IMR-90 (cell line): Measurements from ENCODE around the gene NACC2. TPM values are rescaled to one million over a fixed set of nuclear protein-coding genes. Genes with fewer than 3 reads are reported as not detected.

Experiments
- ATAC-seq: fragments of 200-7000 bp; cut with Tn5 transposase; 2 replicates; pipeline ENCODE4 v1.9.1; 2020; ENCODE audit warnings: low read depth, mild to moderate bottlenecking, moderate library complexity
- BruUV-seq: library from RNA; stranded (reverse); fragments of 400-500 nt; replicated peaks from 2 replicates; lab custom pipeline; 2021; lab: Mats Ljungman, UMichigan
- CTCF ChIA-PET: fragments of 300-600 bp; formaldehyde crosslinking; extraction: SDS; loops from one replicate; lab custom pipeline; 2021; ENCODE audit warnings: antibody characterized with exemption; lab: Yijun Ruan, JAX
- POLR2A ChIA-PET: fragments of 300-600 bp; sonication (Branson Sonifier 250); formaldehyde crosslinking; loops from one replicate; lab custom pipeline; 2022; ENCODE audit warnings: antibody characterized with exemption; ENCODE audit not compliant: unreplicated experiment; lab: Charles Lee
- DNase-seq: peaks from one replicate; pipeline ENCODE4 v3.0.0; 2013
- H2AFZ ChIP-seq: replicated peaks from 2 replicates; pipeline ENCODE3; 2013; ENCODE audit warnings: low read length, mild to moderate bottlenecking; ENCODE audit not compliant: poor library complexity
- H2AK5ac ChIP-seq: 2 replicates; pipeline ENCODE4 v1.6.1; 2013; ENCODE audit warnings: low read depth, low read length, inconsistent platforms
- H2AK9ac ChIP-seq: replicated peaks from 2 replicates; pipeline ENCODE3; 2013; ENCODE audit warnings: mild to moderate bottlenecking, low read depth, low read length, moderate library complexity; ENCODE audit not compliant: poor library complexity
- H2BK120ac ChIP-seq: 2 replicates; pipeline ENCODE4 v1.6.1; 2013; ENCODE audit warnings: low read depth, low read length, inconsistent platforms
- H2BK15ac ChIP-seq: 3 replicates; pipeline ENCODE4 v1.6.1; 2013; ENCODE audit warnings: low read depth, low read length, inconsistent platforms
- H2BK20ac ChIP-seq: 2 replicates; pipeline ENCODE4 v1.6.1; 2013; ENCODE audit warnings: low read depth, mild to moderate bottlenecking, inconsistent platforms, low read length, moderate library complexity
- H2BK5ac ChIP-seq: 2 replicates; pipeline ENCODE4 v1.6.1; 2013; ENCODE audit warnings: mild to moderate bottlenecking, low read depth, low read length, inconsistent platforms; ENCODE audit not compliant: poor library complexity, severe bottlenecking
- H3K14ac ChIP-seq: replicated peaks from 2 replicates; pipeline ENCODE4 v1.6.1; 2013; ENCODE audit warnings: low read depth, low read length, inconsistent platforms
- H3K18ac ChIP-seq: 2 replicates; pipeline ENCODE4 v1.6.1; 2013; ENCODE audit warnings: low read depth, low read length, control low read depth
- H3K23ac ChIP-seq: 2 replicates; pipeline ENCODE4 v1.6.1; 2013; ENCODE audit warnings: low read depth, low read length, inconsistent platforms
- H3K27ac ChIP-seq: 2 replicates; pipeline ENCODE4 v1.5.1; 2013; ENCODE audit warnings: mild to moderate bottlenecking, control low read depth, low read length; ENCODE audit not compliant: insufficient read depth
- H3K27me3 ChIP-seq: 2 replicates; pipeline ENCODE4 v1.6.1; 2013; ENCODE audit warnings: low read length; ENCODE audit not compliant: control insufficient read depth, insufficient read depth
- H3K36me3 ChIP-seq: 2 replicates; pipeline ENCODE4 v1.6.1; 2013; ENCODE audit warnings: low read length, mixed read lengths; ENCODE audit not compliant: control insufficient read depth, insufficient read depth
- H3K4ac ChIP-seq: 2 replicates; pipeline ENCODE4 v1.6.1; 2013; ENCODE audit warnings: low read depth, low read length, inconsistent platforms
- H3K4me1 ChIP-seq: 2 replicates; pipeline ENCODE4 v1.6.1; 2013; ENCODE audit warnings: low read length, mixed read lengths; ENCODE audit not compliant: control insufficient read depth, insufficient read depth
- H3K4me2 ChIP-seq: 2 replicates; pipeline ENCODE4 v1.6.1; 2013; ENCODE audit warnings: low read depth, mild to moderate bottlenecking, control low read depth, low read length, moderate library complexity
- H3K4me3 ChIP-seq: 2 replicates; pipeline ENCODE4 v1.5.1; 2013; ENCODE audit warnings: low read depth, mild to moderate bottlenecking, control low read depth, low read length, moderate library complexity; ENCODE audit not compliant: insufficient read depth
- H3K56ac ChIP-seq: 2 replicates; pipeline ENCODE4 v1.6.1; 2013; ENCODE audit warnings: low read length, inconsistent platforms; ENCODE audit not compliant: insufficient read depth; ENCODE audit errors: extremely low read depth
- H3K79me1 ChIP-seq, 2 experiments: 2 replicates each; pipeline ENCODE4 v1.6.1; 2013; ENCODE audit warnings: low read length in 2 of 2, inconsistent platforms in 1 of 2, low read depth in 1 of 2
- H3K9ac ChIP-seq: 2 replicates; pipeline ENCODE4 v1.6.1; 2013; ENCODE audit warnings: low read depth, low read length, control low read depth
- H3K9me1 ChIP-seq: 2 replicates; pipeline ENCODE4 v1.6.1; 2013; ENCODE audit warnings: low read length, inconsistent platforms; ENCODE audit not compliant: insufficient read depth
- H3K9me3 ChIP-seq: 2 replicates; pipeline ENCODE4 v1.6.1; 2013; ENCODE audit warnings: low read length; ENCODE audit not compliant: control insufficient read depth, insufficient read depth
- H4K20me1 ChIP-seq: 2 replicates; pipeline ENCODE4 v1.6.1; 2013; ENCODE audit warnings: low read length, inconsistent platforms; ENCODE audit not compliant: insufficient read depth
- H4K5ac ChIP-seq: 2 replicates; pipeline ENCODE4 v1.6.1; 2013; ENCODE audit warnings: mild to moderate bottlenecking, low read depth, low read length, control low read depth
- H4K8ac ChIP-seq, 2 experiments: 2 replicates each; pipeline ENCODE4 v1.6.1; 2013; ENCODE audit warnings: low read depth in 2 of 2, low read length in 2 of 2, control low read depth in 1 of 2, inconsistent platforms in 1 of 2
- H4K91ac ChIP-seq: 2 replicates; pipeline ENCODE4 v1.6.1; 2013; ENCODE audit warnings: low read depth, low read length, inconsistent platforms; ENCODE audit not compliant: insufficient read depth
- BHLHE40 ChIP-seq: fragments of 150-350 bp; IDR thresholded peaks from 2 replicates; pipeline ENCODE4 v1.6.1; 2016; ENCODE audit warnings: mild to moderate bottlenecking, low read depth, low read length
- CEBPB ChIP-seq: IDR thresholded peaks from 2 replicates; pipeline ENCODE4 v1.6.1; 2012; ENCODE audit warnings: low read depth, low read length, improper control_type of control experiment
- CTCF ChIP-seq: conservative IDR thresholded peaks from 2 replicates; pipeline ENCODE4 v1.5.1; 2012; ENCODE audit warnings: mild to moderate bottlenecking, low read depth, low read length, improper control_type of control experiment
- FOS ChIP-seq: fragments of 150-350 bp; IDR thresholded peaks from 2 replicates; pipeline ENCODE4 v1.6.1; 2016; ENCODE audit warnings: low read depth, low read length
- MAZ ChIP-seq: IDR thresholded peaks from 2 replicates; pipeline ENCODE4 v1.6.1; 2012; ENCODE audit warnings: low read depth, mild to moderate bottlenecking, low read length, improper control_type of control experiment, moderate library complexity, borderline replicate concordance
- MXI1 ChIP-seq: IDR thresholded peaks from 2 replicates; pipeline ENCODE4 v1.6.1; 2012; ENCODE audit warnings: low read depth, mild to moderate bottlenecking, low read length, moderate library complexity, borderline replicate concordance
- RFX5 ChIP-seq: IDR thresholded peaks from 2 replicates; pipeline ENCODE4 v1.8.0; 2012; ENCODE audit warnings: low read depth, mild to moderate bottlenecking, low read length, moderate library complexity
- USF2 ChIP-seq: fragments of 150-350 bp; IDR thresholded peaks from 2 replicates; pipeline ENCODE4 v1.6.1; 2017; ENCODE audit warnings: mild to moderate bottlenecking, antibody characterized with exemption, low read length, low read depth
- WGBS, 2 experiments: methylation state at CpG; one replicate each; pipeline versions ENCODE4 v1.1.5 to v1.1.7; 2013; ENCODE audit warnings: missing lambda C conversion rate in 2 of 2; ENCODE audit not compliant: insufficient read length in 1 of 2; ENCODE audit errors: extremely low coverage in 2 of 2; 5-methylcytosine and 5-hydroxymethylcytosine counted together
- dilution Hi-C: fragments of 300-500 bp; cut with HindIII; formaldehyde crosslinking; loops from one replicate; pipeline ENCODE4 v1.14.3; 2018; ENCODE audit warnings: low sequenced_read_pairs; ENCODE audit not compliant: unreplicated experiment
- in situ Hi-C: fragments of 300-500 bp; cut with MboI; formaldehyde crosslinking; loops from 3 replicates; pipeline ENCODE4 v1.14.3; 2019; ENCODE audit warnings: low sequenced_read_pairs, inconsistent platforms, mixed read lengths
- intact Hi-C: fragments of 100-400 bp; cut with micrococcal nuclease; formaldehyde crosslinking; loops from 2 replicates; pipeline ENCODE4 v1.10.0; 2022
- polyA plus RNA-seq, 3 experiments: library from polyadenylated mRNA; depleted of rRNA; stranded (reverse); fragments of >200 nt; gene quantifications; 2 replicates each; pipeline ENCODE4 v1.2.3, GENCODE V29; 2012; ENCODE audit warnings: low replicate concordance in 1 of 3
- total RNA-seq: library from RNA; depleted of rRNA; stranded (reverse); fragments of >200 nt; gene quantifications from 2 replicates; pipeline ENCODE4 v1.2.3, GENCODE V29; 2012

Gene NACC2
- total and polyA plus RNA-seq, 2 of the 4 experiments (the other 2 are of a cell fraction), result 7.9 to 19.0 TPM

DNA sequence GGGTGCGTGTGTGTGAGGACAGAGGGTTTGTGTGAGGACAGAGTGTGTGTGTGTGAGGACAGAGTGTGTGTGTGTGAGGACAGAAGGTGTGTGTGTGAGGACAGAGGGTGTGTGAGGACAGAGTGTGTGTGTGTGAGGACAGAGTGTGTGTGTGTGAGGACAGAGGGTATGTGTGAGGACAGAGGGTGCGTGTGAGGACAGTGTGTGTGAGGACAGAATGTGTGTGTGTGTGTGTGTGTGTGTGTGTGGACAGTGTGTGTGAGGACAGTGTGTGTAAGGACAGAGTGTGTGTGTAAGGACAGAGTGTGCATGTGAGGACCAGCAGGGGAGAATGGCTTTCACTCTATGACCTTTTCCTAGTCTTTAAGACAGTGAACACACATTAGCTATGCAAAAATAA, 70.8 kb downstream of the NACC2 start:
- peak overlapping the region; percentile 54 for H3K4ac ChIP-seq
- no peak for DNase-seq
- no peak overlapping the region for H3K18ac ChIP-seq
- no peak overlapping the region; the same call in 1 of the 2 replicates for H4K91ac ChIP-seq
- H2AK9ac ChIP-seq, result no peak overlapping the region
- no peak overlapping the region for H4K5ac ChIP-seq
- peak overlapping the region; percentile 51; the same call in 1 of the 2 replicates for H3K9ac ChIP-seq
- 0 out of 3 replicates have a peak overlapping the region, but pooled peaks have one; percentile 36 for H2BK15ac ChIP-seq
- in situ Hi-C loops (no loop called here), intact Hi-C loops (no loop called here), dilution Hi-C loops (no loop called here)
- BruUV-seq, result no TSS peak
- peaks cover 35% of the 10 kb centered on the region for H3K9me1 ChIP-seq
- H3K27ac ChIP-seq, result peak overlapping the region; percentile 30; the same call in 1 of the 2 replicates
- no peak overlapping the region for H3K56ac ChIP-seq
- H3K9me3 ChIP-seq, result no peaks in the 10 kb centered on the region
- H4K20me1 ChIP-seq, result peaks cover 81% of the 10 kb centered on the region
- peak overlapping the region; percentile 5 for H2AFZ ChIP-seq
- ATAC-seq, result peak; percentile 21; the same call in 1 of the 2 replicates
- H3K27me3 ChIP-seq, result no peaks in the 10 kb centered on the region
- CTCF ChIA-PET, result no interaction called here
- H3K23ac ChIP-seq, result peak overlapping the region; percentile 86
- H3K79me1 ChIP-seq, result peaks cover 37 to 79% of the 10 kb centered on the region in 2 experiments
- peaks cover 9% of the 10 kb centered on the region; the same call in 1 of the 2 replicates for H3K4me1 ChIP-seq
- peaks cover 22% of the 10 kb centered on the region for H3K36me3 ChIP-seq
- no peak overlapping the region for H3K4me3 ChIP-seq
- H3K14ac ChIP-seq, result peak overlapping the region; percentile 64
- peak overlapping the region; percentile 93 for H2AK5ac ChIP-seq
- H2BK20ac ChIP-seq, result no peak overlapping the region
- WGBS, 2 experiments, result 80% methylated on average over 1 of the region's 2 CpGs; no CpG with 5 or more reads in 1 of the 2 experiments
- no peak overlapping the region for H3K4me2 ChIP-seq
- H2BK120ac ChIP-seq, result no peak overlapping the region
- TF ChIP-seq MXI1 (no peak), MAZ (no peak), USF2 (no peak), CTCF (no peak), CEBPB (no peak), BHLHE40 (no peak), RFX5 (no peak), FOS (no peak)
- peak overlapping the region; percentile 80 for H2BK5ac ChIP-seq
- POLR2A ChIA-PET, result no interaction called here
- peak overlapping the region in 1 of 2 experiments; percentile 24; a peak in 2 of 4 replicates for H4K8ac ChIP-seq
